Activated CD8-positive, alpha-beta memory T cell treated with anti-CD3 and anti-CD28 coated beads for 24 hours (primary cell): Measurements from ENCODE around the gene METTL24.
"Not testable (repeated sequence)": the region's sequence is repeated elsewhere in the genome, so short reads cannot be mapped to it uniquely, and the experiment has no call there.

Experiments used
- DNase-seq: peaks from one replicate; pipeline ENCODE4 v3.0.0-alpha.2; 2020

METTL24 gene

DNA sequence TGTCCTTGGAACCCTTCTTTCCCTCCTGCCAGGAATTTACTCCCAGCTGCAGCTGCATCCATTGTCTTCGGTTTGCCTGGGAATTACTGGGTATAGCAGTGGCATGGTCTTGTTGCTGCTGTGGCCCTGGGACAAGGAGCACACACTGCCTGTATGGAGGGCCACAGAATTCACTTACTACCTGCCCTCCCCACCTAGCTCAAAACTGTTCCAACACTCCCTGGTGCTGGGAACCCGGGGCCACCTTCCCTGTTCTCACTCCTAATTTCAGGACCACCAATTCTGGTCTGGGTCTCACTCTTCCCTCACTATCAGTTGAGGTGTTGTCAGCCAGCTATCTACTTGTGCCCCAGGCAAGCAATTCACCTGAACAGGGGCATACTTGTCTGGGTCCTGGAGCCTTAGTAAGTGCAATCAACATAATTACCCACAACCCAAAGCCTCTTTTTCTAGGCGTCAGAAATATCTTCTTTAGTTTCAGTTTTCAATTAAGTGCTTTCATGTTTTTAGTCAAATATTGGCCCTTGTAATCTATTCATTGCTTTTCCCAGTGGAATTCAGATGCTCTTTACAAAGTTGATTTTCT is 47.2 kb downstream of the METTL24 start:
- DNase-seq: no peak

DNA sequence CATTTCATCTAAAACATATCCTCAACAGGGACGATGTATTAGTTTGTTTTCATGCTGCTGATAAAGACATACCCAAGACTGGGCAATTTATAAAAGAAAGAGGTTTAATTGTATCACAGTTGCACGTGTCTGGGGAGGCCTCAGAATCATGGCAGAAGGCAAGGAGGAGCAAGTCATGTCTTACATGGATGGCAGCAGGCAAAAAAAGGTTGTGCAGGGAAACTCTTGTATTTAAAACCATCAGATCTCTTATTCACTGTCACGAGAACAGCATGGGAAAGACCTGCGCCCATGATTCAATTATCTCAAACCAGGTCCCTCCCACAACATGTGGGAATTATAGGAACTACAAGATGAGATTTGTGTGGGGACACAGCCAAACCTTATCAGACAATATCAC is 48.7 kb downstream of the METTL24 start:
- DNase-seq: not testable (repeated sequence)

DNA sequence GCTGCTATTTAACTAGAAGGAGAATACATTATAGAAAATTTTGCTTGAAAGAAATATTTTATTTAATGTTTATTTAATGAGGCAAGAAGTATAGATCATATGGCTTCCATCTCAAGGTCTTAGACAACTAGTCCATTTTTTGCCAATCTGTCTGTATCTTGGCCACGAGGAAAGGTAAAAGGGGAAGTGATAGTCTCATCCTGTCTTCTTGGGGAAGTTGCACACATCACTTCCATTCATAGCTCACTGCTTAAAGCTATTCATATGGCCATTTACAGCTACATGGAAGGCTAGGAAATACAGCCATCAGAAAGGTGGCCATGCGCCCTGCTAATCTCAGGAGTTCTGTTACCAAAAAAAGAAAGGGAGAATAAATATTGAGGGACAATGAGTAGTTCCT is 50.8 kb downstream of the METTL24 start:
- no peak for DNase-seq

DNA sequence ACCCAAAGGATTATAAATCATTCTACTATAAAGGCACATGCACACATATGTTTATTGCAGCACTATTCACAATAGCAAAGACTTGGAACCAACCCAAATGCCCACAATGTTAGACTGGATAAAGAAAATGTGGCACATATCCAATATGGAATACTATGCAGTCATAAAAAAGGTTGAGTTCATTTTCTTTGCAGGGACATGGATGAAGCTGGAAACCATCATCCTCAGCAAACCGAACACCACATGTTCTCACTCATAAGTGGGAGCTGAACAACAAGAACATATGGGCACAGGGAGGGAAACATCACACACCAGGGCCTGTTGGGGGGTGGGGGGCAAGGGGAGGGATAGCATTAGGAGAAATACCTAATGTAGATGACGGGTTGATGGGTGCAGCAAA is 52.3 kb downstream of the METTL24 start:
- DNase-seq: not testable (repeated sequence)

DNA sequence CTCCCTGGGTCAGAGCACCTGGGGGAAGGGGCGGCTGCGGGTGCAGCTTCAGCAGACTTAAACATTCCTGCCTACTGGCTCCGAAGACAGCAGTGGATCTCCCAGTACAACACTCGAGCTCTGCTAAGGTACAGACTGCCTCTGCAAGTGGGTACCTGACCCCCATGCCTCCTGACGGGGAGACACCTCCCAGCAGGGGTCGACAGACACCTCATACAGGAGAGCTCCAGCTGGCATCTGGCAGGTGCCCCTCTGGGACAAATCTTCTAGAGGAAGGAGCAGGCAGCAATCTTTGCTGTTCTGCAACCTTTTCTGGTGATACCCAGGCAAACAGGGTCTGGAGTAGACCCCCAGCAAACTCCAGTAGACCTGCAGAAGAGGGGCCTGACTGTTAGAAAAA is 54.5 kb downstream of the METTL24 start:
- DNase-seq: not testable (repeated sequence)

DNA sequence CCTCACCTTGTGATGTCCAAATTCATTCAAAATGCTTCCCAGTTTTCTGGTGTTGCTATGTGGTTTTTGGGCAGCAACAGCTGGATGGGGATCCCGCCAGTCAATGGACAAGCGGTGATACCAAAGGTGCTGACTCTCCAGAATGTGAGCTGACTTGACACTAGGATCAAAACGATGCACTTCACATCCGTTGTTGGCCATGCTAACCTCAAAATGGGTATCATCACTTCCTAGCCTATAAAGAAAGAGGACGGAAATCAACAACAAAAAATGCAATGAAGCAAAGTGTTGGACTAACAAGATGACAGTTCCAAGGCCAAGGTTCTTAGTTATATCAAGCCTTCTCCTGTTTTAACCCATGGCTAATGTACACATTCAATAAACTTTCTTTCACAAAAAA is 59.2 kb downstream of the METTL24 start:
- DNase-seq: no peak

DNA sequence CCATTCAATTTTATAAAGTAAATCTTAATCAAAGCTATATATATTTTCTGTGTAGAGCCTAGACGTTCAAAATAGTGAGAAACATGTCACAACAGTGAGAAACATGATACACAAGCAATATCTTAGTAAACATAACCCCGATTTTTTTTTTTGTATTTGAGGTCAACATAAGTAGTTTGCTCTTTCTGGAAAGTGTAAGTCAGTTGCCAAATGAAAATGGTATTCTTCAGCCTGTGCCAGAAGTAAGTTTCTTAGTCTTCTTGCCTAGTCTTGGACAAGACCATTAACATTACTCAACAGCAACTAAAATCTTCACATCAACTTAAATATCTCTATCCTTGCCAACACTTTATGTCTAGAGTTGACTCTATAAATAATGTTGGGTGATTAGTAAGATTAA is 59.7 kb downstream of the METTL24 start:
- DNase-seq: no peak

DNA sequence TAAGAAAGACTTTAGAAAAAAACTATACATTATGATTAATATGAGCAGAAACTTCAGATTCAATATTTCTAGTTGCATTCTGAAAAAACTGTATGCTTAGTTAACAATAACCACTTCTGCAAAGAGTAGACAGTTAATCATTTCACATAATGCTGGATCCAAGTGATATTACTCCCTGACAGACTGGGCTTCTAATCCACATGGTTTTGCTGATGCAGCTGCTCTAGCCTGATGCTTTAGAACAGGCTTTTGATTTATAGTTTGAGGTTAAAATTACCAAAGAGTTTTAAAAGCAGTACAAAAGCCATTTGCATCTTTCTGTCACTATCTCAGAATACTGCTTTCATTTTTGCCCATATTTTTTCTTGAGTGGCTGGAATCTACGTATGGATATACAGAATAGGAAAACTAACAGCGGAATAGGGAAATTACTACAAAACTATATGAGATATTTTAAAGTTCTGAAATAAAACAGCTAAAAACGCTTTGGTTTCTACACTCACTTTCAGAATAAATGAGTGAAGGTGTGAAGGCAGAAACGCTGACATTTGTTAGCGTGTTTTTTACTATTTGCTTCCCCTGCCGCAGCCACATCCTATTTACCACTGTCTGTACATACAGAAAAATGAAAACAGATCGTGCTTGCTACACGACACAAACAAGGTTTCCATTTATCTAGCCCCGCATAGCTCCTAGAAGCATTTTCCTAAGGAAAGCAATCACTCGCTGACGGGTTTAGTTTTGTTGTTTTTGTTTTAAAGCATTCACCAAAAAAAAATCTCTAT is 61.7 kb downstream of the METTL24 start:
- DNase-seq: no peak

DNA sequence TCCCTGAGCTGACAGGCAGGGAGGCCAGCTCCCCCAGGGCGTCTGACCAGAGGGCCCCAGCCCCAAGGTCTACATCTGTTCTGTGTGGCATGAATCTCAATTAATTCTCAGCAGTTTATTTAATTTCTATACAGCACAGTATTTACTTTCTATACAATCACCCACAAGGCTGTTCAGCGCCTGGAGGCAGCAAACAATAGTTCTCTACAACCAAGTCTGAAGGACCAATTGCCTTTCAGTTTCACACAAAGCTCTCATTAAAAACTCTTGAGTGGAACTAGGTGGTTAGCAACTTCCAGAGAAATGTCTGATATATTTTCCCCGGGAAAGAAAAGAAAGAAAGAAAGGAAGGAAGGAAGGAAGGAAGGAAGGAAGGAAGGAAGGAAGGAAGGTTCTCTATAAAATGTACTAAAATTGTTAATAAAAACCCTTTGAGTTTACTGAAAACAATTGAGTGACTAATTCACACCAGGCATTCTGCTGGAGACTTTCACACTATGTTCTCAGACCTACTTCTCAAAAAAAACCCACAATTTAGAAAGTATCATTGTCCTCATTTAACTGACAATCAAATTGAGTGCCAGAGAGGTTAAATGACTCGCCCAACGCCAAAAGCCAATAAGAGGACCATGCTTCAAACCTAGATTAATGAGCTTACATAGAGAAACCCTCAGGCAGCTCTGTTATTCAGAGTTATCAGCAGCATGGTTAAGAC is 62.5 kb downstream of the METTL24 start:
- DNase-seq: no peak

DNA sequence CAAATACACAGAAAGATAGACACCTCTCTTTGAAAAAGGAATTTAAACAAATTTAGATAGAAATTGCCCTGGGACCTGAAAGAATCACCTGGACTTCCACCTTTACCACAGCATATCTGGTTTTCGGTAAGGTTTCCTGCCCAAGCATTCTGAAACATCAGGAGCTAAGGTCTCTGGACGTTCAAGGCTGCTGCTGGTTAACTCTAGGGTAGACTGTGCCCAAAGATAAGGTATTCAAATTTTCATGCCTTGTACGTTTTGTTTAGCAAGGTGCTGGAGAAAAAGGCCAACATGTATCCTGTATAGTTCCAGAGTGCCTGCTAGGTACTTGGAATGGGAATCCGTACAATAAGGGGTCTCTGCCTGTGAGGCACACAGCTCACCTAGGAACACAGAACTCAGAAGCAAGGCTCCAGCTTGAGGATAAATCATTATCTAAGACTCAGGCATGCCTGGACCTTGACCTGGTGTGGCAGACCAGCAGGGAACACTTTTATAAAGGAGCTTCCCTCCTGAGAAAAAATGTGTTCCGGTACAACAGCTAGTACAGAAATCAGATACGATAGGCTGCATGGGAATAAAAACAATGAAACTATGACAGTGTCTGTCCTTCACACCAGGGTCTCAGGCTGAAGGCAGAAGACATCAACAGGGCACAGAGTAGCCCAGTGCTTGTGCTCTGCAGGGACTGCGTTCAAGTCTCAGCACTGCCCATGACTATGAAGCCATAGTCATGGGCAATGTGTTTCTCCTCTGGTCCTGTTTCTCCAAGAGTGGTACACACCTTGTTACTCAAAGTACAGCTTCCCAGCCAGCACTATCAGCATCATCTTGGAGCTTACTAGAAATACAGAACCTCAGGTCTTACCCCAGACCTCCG is 70.4 kb downstream of the METTL24 start:
- no peak for DNase-seq

DNA sequence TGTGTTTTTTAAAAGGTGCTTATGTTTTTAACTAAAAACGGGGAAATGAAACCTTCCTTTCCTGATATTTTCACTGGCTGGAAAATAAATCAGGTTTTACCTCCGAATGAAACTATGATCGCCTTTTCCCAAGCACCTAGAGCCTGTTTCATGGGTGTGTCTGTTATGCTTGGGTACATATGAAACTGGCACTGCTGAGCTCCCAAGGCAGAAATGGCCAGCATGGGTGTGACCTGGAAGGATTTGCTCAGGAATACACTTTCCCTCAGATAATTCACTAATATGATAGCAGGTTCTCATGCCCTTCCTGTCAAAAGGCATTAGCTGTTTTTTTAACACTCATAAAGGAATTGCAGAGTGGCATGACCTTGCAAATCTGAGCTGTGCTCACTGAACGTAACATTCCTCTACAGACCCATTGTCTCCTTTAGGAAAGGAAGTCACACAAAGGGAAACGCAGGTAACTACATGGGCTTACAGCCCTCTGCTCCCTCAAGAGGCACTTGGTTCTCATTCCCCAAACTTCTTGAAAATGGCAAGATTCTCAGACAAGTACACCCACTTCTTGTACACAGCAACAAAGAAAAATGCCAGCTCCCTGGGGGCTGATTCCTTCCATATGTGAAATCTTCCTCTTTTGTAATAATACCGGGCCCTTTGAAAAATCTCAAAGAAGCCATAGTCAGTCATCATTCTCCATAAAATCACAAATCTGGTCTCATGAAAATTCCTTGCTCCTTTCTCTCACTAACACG is 72.7 kb downstream of the METTL24 start:
- no peak for DNase-seq

DNA sequence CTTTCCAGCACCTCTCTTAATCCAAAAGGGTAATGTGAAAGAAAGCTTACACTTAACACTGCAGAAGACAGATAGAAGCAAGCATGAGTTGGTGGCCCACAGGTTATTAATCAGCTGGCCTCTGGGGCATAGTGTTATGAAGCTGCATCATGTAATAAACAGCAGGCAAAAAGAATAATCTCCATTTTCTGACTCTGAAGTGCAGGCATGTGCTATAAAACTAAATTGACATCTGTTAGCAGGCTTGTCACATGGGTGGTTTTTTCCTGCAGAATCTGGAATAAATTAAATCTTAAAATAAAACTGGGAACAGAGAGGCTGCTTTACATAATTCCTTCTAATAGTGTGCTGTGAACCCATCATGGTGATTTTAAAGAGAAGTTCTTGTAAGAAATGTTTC is 73.3 kb downstream of the METTL24 start:
- DNase-seq: no peak

DNA sequence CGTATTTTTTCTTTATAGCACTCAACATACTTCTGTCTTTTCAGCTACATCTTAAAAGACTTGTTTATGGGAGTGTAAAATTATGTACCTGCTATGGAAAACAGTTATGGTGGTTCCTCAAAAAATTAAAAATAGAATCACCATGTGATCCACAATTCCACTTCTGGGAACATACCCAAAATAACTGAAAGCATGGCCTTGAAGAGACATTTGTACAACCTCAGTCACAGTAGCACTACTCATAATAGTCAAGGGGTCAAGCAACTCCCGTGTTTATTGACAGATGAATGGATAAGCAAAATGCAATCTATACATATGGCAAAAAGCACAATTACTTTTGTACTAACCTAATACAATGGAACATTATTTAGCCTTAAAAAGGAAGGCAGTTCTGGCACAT is 74.5 kb downstream of the METTL24 start:
- no peak for DNase-seq

DNA sequence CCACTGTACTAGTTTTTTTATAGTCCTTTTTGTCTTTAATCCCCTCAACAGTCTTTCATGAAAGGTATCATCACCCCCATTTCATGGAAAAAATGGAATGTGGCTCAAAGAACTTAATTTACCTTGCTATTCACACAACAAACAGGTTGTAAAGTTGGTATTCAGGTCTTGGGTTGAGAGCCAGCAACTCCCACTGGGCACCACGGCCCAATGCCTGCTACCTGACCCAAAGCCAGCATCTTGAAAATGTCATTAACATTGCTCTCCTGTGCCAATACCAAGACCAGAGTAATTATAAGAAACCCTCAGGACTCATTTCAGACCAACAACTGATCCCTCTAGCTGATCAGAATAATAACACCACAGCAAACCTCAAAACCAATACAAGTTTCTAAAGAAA is 75.7 kb downstream of the METTL24 start:
- no peak for DNase-seq

DNA sequence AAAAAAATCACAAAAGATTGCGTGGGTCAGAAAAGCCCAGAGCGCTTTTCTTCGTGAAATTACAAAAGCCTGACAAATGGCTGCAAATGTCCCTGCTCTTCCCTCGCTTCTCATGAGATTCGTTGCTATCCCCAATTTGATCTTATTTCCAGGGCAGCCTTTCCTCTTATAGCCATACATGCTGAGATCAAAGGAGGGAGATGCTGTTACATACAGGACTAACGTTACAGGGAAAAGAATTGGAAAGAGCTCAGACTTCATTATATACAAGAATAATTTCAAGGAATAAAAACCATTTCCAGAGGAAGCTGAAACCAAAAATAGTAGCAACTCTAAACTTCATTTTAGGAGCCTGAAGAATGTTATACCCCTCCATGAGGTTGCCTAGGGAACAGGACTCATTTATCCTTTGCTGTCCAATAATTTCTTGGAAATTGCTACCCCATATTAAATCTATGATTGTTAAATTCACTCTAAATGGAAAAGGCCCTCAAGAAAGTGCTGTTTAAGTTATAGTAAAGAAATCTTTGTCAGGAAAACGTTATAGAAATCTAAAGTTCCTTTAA is 81.0 kb downstream of the METTL24 start:
- DNase-seq: no peak

DNA sequence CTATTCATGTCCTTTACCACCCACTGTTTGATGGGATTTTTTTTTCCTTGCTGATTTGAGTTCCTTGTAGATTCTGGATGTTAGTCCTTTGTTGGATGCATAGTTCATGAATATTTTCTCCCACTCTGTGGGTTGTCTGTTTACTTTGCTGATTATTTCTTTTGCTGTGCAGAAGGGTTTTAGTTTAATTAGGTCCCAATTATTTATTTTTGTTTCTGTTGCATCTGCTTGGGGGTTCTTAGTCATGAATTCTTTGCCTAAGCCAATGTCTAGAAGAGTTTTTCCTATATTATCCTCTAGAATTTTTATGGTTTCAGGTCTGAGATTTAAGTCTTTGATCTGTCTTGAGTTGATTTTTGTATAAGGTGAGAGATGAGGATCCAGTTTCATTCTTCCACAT is 85.4 kb downstream of the METTL24 start:
- DNase-seq: not testable (repeated sequence)

DNA sequence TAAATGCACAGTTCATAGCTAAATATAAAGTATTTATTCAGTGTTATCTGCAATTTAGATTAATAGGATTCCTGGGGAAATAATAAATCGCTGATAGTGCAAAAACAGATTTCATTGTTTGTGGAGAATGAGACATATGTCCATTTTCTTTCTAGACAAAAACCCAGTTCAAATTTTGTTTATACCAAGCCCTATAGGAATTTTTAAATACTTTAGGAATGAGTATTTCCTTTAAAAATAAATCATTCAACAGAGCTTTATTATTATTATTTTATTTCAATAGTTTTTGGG is 86.5 kb downstream of the METTL24 start:
- no peak for DNase-seq

DNA sequence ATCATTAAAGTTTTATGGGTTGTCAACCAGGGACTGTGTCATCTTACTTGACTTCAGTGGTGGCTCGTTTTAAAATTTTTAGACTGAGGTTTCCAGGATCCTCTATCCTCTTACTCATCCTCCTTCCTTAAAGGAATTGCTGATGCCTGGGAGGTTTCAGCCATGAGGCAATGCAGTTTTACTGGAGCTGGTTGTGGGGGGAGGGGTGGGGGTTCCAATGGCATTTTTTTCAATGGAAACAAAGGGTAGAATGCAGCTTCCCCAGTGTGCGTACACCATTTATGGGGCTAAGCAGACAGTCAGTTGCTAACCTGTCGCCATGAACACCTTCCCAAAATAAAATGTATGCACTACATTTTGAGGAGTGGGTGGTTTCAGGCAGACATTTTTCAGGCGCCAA is 88.0 kb downstream of the METTL24 start:
- no peak for DNase-seq

DNA sequence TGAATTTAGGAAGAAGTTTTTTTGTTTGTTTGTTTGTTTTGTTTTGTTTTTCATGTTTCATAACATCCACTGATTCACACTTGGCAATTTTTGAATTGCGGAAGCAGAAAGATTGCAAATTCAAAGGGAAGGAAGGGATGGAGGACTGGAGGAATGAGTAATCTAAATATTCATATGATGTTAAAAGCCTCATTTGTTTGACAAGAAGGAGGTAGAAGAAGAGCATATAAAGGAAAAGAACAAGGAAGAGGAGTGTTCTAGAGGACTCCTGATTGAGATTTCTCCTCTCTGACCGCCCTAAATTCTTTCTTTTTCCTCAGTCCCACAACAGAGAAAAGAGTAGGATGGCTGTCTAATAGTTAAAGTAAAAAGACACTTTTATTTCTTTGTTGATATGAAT is 88.5 kb downstream of the METTL24 start:
- no peak for DNase-seq

DNA sequence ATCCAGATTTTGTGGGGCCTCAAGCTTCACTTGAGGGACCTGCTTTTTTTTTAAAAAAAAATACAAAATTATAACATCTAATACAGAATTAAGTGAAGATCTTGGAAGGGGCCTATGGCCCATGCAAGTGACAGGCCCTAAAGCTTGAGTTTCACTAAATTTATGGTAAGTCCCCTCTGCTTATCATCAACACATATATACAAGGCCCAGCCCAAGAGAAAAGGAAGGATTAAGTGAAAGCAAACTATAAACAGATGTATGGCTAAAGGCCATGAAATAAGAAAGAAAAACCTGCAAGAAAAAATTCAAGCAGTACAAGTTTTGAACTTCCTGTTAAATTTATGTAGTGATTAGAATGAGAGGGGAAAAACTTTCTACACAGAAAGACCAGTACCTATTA is 91.2 kb downstream of the METTL24 start:
- no peak for DNase-seq

DNA sequence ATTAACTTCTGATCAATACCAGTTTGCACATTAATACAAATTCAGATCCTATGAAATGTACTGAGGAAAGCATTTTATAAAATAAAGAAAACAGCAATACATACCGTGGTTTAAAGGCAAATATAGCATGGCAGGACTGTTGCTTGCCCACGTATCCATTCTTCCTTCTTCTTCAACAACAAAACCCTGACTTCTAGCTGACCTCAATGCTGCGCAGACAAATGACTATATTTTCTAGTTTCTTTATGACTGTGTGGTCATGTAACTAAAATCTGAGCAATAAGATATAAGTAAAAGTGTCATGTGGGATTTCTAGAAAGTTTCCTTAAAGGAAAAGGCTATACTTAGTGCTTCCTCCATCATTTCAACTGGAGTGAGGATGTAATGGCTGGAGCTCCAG is 92.9 kb downstream of the METTL24 start:
- DNase-seq: no peak

DNA sequence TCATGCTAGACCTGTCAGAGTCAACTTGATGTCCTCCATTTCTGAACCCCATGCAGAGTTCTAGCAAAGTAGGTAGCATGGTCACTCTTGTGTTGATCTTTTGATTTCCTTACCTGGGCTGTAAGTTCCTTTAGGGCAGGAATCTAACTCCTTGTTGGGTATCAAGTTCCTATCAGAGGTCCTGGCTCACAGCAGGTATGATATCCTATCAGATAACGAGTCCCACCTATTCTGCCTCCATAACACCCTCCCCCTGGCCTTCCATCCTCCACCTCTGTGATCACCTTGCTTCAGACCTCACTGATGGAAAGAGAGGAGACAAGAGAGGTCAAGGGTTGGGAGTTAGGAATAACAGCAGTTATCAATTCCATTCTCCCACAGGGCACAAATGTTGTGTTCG is 101.8 kb downstream of the METTL24 start:
- no peak for DNase-seq
